ENCODE measurements around the gene MACF1. TPM values are rescaled to one million over a fixed set of nuclear protein-coding genes. Genes with fewer than 3 reads are reported as not detected.

MACF1 gene
- total RNA-seq, 2 donors from 2014 or later = 107 to 148 TPM

- Histone ChIP-seq H3K4me1 (no peaks in the 10 kb centered on the region), H3K27ac (no peak overlapping the region), H3K4me3 (no peak overlapping the region), H3K36me3 (peaks cover 4% of the 10 kb centered on the region), H3K9ac (ENCODE audit: low read depth in 2 of 2, low read length in 2 of 2) (no peak overlapping the region), H3K9me3 (no peaks in the 10 kb centered on the region), H3K27me3 (no peaks in the 10 kb centered on the region)
- no peak for DNase-seq
- TF ChIP-seq CTCF (IDR thresholded peaks at IDR 0.05) = no peak
- intact Hi-C loops (cut with DNase I) = no loop called here
Observed at GRCh38 chr1:39359028-39359570, 154.6 kb downstream of the MACF1 start.

GRCh38 chr1:39360731-39361130 lies 156.2 kb downstream of the MACF1 start:
- no peak overlapping the region for H3K9ac ChIP-seq (ENCODE audit: low read depth in 2 of 2, low read length in 2 of 2)
- no peaks in the 10 kb centered on the region for H3K4me1 ChIP-seq
- no peak overlapping the region for H3K27ac ChIP-seq
- no peak overlapping the region for H3K4me3 ChIP-seq
- no peak for TF ChIP-seq CTCF (IDR thresholded peaks at IDR 0.05)
- H3K9me3 ChIP-seq = no peaks in the 10 kb centered on the region
- DNase-seq = no peak
- no peaks in the 10 kb centered on the region for H3K27me3 ChIP-seq
- H3K36me3 ChIP-seq = peaks cover 4% of the 10 kb centered on the region
- intact Hi-C loops (cut with DNase I) = no loop called here

GRCh38 chr1:39361446-39361845 lies 157.0 kb downstream of the MACF1 start:
- intact Hi-C loops (cut with DNase I) = no loop called here
- H3K36me3 ChIP-seq = peaks cover 4% of the 10 kb centered on the region
- no peak overlapping the region for H3K4me3 ChIP-seq
- DNase-seq = no peak
- no peaks in the 10 kb centered on the region for H3K4me1 ChIP-seq
- no peak overlapping the region for H3K9ac ChIP-seq (ENCODE audit: low read depth in 2 of 2, low read length in 2 of 2)
- no peak overlapping the region for H3K27ac ChIP-seq
- no peaks in the 10 kb centered on the region for H3K27me3 ChIP-seq
- H3K9me3 ChIP-seq = no peaks in the 10 kb centered on the region
- no peak for TF ChIP-seq CTCF (IDR thresholded peaks at IDR 0.05)

GRCh38 chr1:39363267-39363666 lies 158.8 kb downstream of the MACF1 start:
- TF ChIP-seq CTCF (IDR thresholded peaks at IDR 0.05) = no peak
- Histone ChIP-seq H3K9me3 (no peaks in the 10 kb centered on the region), H3K4me1 (no peaks in the 10 kb centered on the region), H3K4me3 (no peak overlapping the region), H3K36me3 (no peaks in the 10 kb centered on the region), H3K9ac (ENCODE audit: low read depth in 2 of 2, low read length in 2 of 2) (no peak overlapping the region), H3K27me3 (no peaks in the 10 kb centered on the region), H3K27ac (no peak overlapping the region)
- intact Hi-C loops (cut with DNase I) = no loop called here
- DNase-seq = no peak

GRCh38 chr1:39368045-39368444 lies 163.6 kb downstream of the MACF1 start:
- Histone ChIP-seq H3K4me3 (no peak overlapping the region), H3K36me3 (peaks cover 7% of the 10 kb centered on the region), H3K9me3 (no peaks in the 10 kb centered on the region), H3K4me1 (no peaks in the 10 kb centered on the region), H3K27me3 (no peaks in the 10 kb centered on the region), H3K27ac (no peak overlapping the region), H3K9ac (ENCODE audit: low read depth in 2 of 2, low read length in 2 of 2) (no peak overlapping the region)
- DNase-seq = no peak
- intact Hi-C loops (cut with DNase I) = no loop called here
- TF ChIP-seq CTCF (IDR thresholded peaks at IDR 0.05) = no peak

Measured in colonic mucosa (tissue), 4 donors.